ENCODE results near the gene CYBB.

The CYBB gene

DNA sequence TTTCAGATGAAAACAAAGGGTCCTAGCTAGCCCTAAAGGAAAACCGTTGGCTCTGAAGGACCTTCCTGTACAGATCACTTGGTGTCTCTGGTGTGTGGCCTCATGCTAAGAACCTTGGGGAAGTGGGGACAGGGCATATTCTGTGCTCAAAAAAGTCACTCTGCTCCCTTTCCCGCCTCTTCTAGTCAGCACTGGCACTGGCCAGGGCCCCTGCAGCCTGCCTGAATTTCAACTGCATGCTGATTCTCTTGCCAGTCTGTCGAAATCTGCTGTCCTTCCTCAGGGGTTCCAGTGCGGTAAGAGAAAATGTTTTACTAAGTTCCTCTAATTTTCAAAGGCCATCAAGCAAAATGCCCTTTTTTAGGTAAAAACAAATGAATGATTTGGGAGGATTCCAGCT is 3.4 kb downstream of the CYBB start:
- in situ Hi-C loops (cut with MboI; ENCODE audit: low sequenced_read_pairs), result no loop called here

DNA sequence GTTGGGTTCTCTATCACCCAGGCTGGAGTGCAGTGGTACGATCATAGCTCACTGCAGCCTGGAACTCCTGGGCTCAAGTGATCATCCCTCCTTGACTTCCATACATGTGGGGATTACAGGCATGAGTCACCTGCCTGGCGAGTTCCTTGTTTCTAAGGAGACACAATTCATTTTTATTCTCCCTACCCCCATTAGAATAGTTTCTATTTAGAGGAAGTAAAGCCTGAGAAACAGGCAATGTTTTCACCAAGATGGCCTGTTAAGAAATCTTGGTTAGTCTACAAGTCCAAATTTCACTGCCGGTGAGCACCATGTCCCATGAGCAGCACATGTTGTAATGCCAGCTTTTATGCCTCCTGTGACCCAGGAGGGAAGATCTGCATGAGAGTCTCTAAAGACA is 5.7 kb downstream of the CYBB start:
- in situ Hi-C loops (cut with MboI; ENCODE audit: low sequenced_read_pairs), result no loop called here

DNA sequence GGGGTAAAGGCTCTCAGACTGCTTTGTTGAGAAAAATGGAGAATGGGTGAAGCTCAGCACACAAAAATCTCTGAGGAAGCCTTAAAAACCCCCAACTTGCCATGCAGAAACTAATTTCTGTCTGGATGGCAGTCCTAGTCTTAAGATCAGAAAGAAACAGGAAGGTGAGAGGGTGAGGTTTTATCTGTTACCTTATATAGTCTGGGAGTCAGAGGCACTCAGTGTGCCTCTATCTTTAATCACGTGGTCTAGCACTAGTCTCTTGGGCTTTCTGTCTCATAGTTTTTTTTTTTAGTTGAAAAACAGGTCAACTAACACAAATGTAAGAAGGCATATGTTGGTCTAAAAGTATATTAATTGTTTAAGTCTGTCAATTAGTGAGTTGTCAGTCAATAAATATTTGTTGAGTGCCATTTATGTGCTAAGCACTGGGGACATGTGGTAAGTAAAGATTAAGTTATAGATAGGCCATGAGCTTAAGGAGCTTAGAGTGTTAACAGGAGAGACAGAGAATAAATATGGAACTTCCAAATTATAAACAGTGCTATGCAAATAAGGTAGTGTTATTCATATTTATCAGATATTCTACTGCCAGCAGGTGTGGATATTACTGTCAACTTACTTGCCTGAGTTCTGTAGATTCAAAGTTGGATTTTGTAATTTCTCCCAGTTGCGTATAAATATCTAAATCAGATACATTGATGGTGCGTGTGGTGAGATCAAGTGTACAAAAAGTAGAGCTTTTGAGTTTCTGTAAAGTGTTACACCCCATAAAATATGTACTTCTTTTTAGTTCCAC is 7.0 kb downstream of the CYBB start:
- in situ Hi-C loops (cut with MboI; ENCODE audit: low sequenced_read_pairs), result no loop called here

DNA sequence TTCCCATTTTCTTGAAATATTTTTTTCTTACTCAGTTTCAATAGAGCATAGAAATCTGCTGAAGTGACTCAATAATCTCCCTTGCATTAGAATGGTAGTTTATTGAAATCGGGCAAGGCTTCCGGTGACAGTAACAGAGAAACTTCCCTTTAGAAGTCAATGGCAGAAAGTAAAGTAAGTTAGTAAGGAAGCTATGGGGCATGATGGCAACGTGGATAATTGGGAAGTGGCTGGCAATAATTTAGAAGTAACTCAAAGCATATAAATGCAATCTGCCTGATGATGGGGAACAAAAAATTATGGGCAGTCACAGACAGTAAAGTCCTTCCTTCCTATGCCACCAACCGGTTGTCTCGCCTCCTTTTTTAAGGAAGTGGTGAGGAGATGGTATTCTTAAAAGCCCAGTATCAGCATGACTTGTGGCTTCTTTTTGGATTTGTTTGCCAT is 7.6 kb downstream of the CYBB start:
- in situ Hi-C loops (cut with MboI; ENCODE audit: low sequenced_read_pairs), result no loop called here

DNA sequence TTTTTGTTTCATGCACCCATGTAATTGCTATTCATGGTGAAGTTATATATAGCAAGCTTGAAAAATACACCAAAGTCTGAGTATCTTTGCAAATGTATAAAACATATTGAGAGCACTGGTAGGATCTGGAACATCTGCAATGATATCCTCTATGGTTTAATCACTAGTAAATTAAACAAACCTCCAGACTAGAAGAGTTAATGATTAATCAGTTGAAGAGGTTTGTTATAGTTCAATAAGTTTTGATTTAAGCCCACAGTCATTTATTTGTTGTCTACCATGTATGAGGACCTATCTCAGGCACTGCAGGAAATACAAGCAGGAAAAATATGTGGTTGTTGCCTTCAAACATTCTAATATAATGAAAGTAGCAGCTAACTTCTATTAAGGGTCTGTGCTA is 16.5 kb downstream of the CYBB start:
- in situ Hi-C loops (cut with MboI; ENCODE audit: low sequenced_read_pairs), result no loop called here

DNA sequence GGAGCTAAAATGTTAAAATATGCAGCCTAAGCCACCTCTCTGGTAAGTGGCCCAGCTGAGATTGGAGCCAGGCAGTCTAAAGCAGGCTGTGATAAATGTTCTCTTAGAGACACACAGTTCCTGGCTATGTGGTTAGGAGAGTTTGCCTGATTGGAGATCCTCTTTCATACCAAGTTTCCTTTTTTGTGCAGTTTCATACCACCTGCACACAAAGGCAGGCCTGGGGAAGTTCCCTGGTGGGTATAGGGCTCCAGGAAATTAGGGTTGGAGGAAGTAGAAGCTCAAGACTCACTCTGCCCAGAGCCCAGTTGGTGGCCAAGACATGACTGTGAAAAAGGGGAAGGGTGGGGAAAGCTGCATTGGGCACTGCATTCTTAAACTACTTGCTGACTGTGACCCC is 16.9 kb downstream of the CYBB start:
- in situ Hi-C loops (cut with MboI; ENCODE audit: low sequenced_read_pairs), result no loop called here

DNA sequence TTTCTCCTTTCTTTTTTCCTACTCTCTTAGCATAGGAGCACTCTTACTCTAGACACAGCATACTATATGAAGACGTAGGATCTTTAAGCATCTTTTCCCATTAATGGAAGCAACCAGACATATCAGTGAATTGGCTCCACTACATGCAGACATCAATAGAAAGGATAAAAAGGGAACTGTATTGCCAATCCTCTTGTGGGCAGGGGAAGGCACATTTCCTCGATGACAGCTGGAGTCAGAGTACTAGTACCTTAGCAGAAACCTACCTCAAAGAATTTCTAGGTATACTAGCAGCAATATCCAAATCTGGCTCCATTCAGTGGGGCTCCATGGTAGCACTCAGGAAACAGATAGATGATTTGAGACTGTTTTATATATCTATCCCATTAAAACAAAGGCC is 20.1 kb downstream of the CYBB start:
- in situ Hi-C loops (cut with MboI; ENCODE audit: low sequenced_read_pairs), result no loop called here

DNA sequence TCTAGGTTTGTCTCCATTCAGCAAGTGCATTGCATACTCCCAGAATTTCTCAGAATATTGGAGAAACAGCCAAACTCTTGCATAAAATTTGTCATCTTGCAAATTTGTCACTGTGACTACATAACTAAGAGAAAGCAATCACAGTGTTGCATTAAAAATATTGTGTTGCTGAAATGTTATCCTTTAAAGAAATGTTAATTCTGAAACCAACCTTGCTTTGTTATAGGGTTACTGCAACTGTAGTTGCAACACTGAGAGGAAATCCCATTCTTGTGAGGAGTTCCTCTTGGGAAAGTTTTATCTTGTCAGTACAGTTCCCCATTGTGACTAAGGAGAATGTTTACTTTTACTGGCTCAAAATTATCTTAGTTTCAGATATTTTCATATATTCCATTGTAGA is 20.9 kb downstream of the CYBB start:
- in situ Hi-C loops (cut with MboI; ENCODE audit: low sequenced_read_pairs), result no loop called here

DNA sequence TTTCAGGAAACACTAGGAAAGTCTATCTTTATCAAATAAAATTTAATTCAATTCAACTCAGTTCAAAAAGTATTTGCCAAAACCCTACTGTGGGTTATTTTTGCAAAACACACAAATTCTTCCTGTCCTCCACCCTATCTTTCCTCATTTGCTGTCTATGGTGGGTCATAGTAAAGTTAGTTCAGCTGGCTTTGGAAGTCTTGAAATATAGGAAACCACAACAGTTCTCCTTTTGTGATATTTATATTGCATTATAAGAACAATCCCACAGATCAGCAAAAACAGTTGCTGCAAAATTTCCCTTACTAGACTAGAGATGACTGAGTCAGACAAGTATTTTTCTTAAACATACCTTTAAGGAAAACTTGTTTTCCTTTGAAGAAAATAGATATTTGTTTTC is 22.2 kb downstream of the CYBB start:
- in situ Hi-C loops (cut with MboI; ENCODE audit: low sequenced_read_pairs), result no loop called here

DNA sequence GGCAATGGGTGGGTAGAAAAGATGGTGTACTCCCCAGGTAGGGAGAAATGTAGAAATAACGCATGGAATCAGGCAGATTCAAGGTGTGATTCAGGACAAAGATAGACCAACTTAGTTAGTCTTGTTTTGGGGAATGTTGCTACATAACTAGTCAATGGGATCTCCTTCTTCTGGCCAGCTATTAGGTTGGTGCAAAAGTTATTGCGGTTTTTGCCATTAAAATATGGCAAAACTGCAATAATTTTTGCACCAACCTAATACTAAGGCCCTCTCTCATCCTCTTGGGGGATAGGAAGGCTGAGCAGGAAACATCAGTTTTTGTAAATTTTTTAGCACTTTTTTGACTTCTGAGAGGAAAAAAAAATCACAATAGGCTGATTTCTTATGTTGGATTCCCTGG is 23.2 kb downstream of the CYBB start:
- in situ Hi-C loops (cut with MboI; ENCODE audit: low sequenced_read_pairs), result no loop called here

DNA sequence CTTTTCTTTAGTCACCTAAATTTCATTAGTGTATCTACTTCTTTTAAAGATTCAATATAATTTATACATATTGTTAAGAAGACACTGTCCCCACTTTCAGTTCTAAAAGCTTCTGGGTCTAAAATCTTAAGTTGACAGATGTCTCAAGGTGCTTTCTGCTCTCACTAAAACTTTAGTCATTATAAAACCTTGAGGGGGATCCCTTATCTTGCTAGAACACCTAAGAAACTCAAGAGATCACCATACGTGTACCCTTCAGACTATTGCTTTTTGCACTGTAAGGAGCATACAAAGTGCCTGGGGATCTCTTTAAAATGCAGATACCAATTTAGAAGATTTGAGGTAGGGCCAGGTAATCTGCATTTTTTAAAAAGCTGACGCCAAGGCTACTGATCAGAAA is 30.1 kb downstream of the CYBB start:
- in situ Hi-C loops (cut with MboI; ENCODE audit: low sequenced_read_pairs), result no loop called here

DNA sequence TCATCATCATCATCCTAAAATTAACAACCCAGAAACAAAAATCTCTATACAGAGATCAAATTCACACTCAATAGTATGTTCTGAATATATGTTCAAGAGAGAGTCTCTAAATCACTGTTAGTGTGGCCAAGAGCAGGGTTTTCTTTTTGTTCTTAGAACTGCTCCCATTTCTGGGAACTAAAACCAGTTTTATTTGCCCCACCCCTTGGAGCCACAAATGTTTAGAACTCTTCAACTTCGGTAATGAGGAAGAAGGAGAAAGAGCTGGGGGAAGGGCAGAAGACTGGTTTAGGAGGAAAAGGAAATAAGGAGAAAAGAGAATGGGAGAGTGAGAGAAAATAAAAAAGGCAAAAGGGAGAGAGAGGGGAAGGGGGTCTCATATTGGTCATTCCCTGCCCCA is 32.3 kb downstream of the CYBB start:
- in situ Hi-C loops (cut with MboI; ENCODE audit: low sequenced_read_pairs), result no loop called here

DNA sequence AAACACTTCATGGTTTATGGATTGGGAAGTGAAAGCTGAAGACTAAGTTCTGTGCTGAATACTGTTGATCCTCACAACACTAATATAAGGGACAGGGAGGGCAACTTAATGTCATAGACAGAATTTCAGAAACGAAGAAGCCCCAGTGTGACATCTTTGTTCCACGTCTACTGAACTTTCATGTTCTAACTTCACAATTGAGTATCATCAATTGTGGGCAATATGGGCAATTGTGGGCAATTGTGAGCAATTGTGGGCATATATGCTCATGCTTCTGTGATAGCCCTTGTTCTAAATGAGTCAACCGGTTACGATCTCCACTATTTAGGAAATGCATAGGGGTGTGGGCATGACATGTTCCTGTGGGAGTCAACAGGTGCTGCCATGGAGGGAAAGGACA is 33.7 kb downstream of the CYBB start:
- in situ Hi-C loops (cut with MboI; ENCODE audit: low sequenced_read_pairs), result no loop called here

DNA sequence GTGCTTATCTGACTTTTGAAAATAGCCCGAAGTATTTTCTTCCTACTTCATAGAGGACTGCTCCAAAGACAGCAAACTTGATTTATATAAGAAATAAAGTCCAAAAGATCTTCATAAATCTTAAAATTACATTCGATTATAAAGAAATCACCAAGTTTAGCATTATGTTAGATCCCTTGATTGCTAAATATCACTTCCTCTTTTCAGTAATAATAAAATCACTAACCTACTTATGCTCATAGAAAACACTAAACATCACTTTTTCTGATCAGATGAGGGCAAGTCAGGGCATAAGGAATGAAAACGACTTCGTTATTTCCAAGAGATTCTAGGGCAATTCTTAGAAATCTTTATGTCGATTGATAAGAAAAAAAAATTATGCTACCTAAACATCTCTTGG is 35.5 kb downstream of the CYBB start:
- in situ Hi-C loops (cut with MboI; ENCODE audit: low sequenced_read_pairs), result no loop called here

DNA sequence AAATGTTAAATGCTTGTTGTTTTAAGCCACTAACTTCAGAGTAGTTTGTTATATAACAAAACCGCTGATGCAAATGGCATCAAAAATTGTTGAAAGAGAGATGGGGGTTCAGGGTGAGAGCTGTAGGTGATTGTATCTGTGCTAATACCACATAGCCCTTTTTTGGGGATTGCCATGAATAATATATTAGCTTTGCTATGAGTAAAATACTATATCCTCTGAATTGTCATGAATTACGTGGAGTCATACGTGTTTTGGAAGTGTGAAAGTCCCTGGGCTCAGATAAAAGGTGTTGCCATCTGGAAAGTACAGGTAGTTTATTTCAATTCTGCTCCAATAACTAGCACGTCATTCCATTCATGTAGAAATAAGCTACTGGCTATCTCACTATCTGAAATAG is 36.9 kb downstream of the CYBB start:
- in situ Hi-C loops (cut with MboI; ENCODE audit: low sequenced_read_pairs), result no loop called here

DNA sequence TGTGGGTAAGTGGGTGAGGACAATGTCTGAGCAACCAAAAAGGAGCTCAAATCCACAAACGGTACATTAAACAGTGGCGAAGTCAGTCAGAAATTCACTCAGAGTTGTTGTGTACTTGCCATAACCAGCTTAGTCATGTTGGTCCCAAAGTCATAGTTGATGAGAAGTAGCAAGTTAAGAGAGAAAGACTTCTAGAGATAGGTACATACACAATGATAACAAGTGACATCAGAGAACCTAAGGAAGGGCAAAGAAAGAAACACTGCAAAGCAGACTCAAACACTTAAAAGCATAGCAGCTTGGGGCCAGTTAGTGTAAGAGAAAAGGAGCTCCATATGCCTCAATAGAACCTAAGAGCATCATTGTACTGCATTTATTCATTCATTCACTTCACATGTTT is 37.3 kb downstream of the CYBB start:
- in situ Hi-C loops (cut with MboI; ENCODE audit: low sequenced_read_pairs), result no loop called here

DNA sequence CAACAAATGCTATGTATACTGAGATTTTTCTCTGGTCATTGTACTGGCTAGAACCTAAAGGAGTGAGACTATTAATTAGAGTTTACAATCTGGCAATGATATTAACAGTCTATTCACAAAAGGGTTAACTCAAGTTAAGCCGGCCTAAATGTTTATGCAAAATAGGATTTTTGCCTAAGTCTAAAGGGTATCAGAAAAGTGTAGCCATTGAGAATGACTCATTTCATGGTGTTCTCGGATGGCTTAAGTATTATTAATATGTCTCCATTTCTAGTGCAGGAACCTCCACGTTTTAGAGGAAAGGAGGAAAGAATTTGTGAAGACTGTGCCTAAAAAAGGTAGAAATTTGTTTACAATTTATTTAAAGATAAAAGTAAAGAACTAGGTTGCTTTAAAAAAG is 37.7 kb downstream of the CYBB start:
- in situ Hi-C loops (cut with MboI; ENCODE audit: low sequenced_read_pairs), result no loop called here

DNA sequence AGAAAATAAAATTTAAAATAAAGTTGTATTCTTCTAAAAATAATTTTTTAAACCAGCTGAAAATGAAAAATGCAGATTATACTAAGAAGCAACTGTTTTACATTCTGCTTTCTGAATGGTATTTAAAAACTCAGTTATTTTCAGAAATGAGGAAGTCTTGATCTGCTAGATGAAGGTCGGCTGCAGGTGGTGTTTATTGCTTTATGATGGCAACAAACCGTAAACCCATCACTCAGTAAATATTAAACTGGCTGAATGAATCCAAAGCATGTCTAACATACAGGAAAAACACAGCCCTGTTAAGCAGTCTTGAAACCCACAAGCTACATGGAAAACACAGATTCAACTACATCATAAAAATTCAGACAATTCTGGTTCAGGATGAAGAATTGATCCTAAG is 38.2 kb downstream of the CYBB start:
- in situ Hi-C loops (cut with MboI; ENCODE audit: low sequenced_read_pairs), result no loop called here

DNA sequence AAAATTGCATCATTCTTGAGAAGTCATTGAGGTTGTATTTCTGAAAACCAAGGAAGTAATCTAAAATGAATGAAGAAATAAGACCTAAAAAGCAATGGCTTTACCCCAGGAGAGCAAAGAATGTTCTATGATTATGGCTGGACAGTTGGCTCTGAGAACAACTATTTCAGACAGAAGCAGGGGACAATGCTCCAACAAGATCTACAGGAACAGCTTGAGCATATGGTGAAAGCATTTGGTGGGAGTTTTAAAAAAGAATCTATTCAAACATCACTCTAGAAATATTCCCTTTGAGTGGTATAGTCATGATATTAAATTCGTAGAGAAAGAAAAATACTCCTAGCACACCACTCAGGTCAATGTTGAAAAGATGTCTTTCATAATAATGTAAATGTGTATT is 40.8 kb downstream of the CYBB start:
- in situ Hi-C loops (cut with MboI; ENCODE audit: low sequenced_read_pairs), result loop anchor here (10.0 kb wide), 1 partner anchor 76 kb away; no protein-coding TSS in a partner anchor

DNA sequence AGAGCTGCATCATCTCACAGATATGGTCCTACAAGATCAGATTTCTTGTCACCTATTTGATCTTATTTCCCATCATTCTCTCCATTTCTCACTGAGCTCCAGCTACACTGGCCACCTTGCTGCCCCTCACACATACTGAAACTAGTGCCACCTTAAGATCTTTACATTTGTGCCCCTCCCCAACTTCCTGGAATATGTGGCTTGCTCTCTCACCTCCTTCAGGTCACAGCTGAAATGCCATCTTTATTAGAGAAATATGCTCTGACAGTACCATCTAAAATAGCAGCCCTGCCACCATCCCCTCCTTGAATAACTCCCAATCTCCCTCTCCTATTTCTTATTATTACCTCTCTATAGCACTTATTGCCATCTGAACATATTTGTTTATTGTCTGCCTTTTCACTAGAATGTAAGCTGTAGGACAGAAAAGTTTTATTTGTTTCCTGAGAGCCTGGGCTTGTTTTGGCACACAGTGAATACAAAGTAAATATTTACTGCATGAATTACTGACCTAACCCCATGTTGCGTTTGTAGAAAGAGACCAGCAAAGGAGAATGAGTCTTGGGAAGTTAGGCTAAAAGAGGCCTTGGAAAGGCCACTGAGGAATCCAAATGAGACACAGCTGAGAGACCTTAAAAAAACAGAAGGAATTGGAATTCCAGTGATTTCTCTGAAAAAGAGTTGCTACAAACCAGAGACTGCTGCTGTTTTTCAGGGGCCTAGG is 44.8 kb downstream of the CYBB start:
- in situ Hi-C loops (cut with MboI; ENCODE audit: low sequenced_read_pairs), result loop anchor here (10.0 kb wide), 1 partner anchor 80 kb away; no protein-coding TSS in a partner anchor

DNA sequence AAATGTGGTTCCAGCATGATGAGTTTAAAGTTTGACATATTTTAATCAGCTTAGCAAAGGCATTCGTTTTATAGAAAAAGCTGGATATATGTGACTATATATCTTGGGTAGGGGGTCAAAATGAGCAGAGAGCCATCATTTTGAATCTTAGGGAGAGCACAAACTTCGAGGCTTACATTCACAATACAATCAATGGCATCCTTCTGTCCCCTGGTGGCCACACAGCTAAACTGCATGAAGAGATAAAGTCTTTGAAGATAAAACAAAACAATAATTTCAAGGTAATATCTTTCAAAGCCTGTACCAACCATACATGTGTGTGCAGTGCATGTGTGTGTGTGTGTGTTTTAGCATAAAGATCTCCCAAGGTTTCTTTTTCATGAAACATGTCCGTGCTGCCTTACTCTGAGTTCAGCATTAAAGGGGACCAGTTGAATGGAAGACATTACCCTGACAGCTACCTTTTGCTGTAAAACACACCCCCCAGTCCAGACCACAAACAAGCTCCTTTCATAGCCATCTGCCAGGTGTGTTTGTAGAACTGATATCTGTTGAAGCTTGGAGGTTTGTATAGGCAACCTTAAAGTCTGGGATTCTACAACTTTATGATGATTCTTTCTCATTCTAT is 45.5 kb downstream of the CYBB start:
- in situ Hi-C loops (cut with MboI; ENCODE audit: low sequenced_read_pairs), result loop anchor here (10.0 kb wide), 1 partner anchor 81 kb away; no protein-coding TSS in a partner anchor

DNA sequence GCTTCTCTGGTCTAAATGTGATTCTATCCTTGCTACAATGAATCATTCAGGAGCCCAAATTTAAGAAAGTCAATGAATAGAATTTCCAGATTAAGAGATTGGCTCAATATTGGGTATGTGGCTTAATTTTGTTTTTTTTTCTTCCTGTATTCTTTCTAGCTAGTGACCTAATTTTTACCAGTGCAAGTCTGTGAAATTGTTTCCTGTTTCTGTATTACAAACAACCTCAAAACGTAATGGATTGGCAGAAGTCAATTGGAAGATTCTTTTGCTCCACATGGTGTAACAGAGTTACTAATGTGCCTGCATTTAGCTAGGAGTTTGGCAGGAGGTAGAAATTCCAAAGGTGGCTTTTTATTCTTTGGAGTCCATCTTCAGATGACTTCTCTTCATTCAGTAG is 49.9 kb downstream of the CYBB start:
- in situ Hi-C loops (cut with MboI; ENCODE audit: low sequenced_read_pairs), result loop anchor here (10.0 kb wide), 1 partner anchor 85 kb away; no protein-coding TSS in a partner anchor

Measured in HL-60/S4 treated with phorbol 12-myristate 13-acetate at 8.2 ng/mL for 4 days and 3 days (cell line).